MCF 10A (cell line): Measurements from ENCODE around the gene SLX4IP. TPM values are rescaled to one million over a fixed set of nuclear protein-coding genes. Genes with fewer than 3 reads are reported as not detected.

ENCODE experiments used
- BruUV-seq: library from RNA; stranded (reverse); fragments of 400-500 nt; replicated peaks from 2 replicates; lab custom pipeline; 2021; lab: Mats Ljungman, UMichigan
- CTCF ChIA-PET: fragments of 300-600 bp; sonication (Branson Sonifier 250); formaldehyde crosslinking; extraction: SDS; loops from one replicate; lab custom pipeline; 2021; ENCODE audit warnings: antibody characterized with exemption, inconsistent platforms; lab: Yijun Ruan, JAX
- POLR2A ChIA-PET: fragments of 300-600, 350-650 bp; sonication (Branson Sonifier 250); formaldehyde crosslinking; extraction: SDS; loops from one replicate; lab custom pipeline; 2020; ENCODE audit warnings: antibody characterized with exemption, inconsistent platforms; lab: Yijun Ruan, JAX
- DNase-seq: peaks from one replicate; pipeline ENCODE4 v3.0.0-alpha.2; 2018; ENCODE audit not compliant: unreplicated experiment
- H3K27ac Mint-ChIP-seq: one replicate; pipeline ENCODE4 v1.8.0; 2022; ENCODE audit warnings: mild to moderate bottlenecking, low read depth, mixed read lengths; ENCODE audit not compliant: unreplicated experiment
- H3K27me3 Mint-ChIP-seq: one replicate; pipeline ENCODE4 v1.8.0; 2022; ENCODE audit warnings: mixed read lengths; ENCODE audit not compliant: insufficient read depth, unreplicated experiment
- H3K36me3 Mint-ChIP-seq: one replicate; pipeline ENCODE4 v1.8.0; 2022; ENCODE audit warnings: mild to moderate bottlenecking, moderate library complexity, mixed read lengths; ENCODE audit not compliant: insufficient read depth, unreplicated experiment
- H3K4me1 Mint-ChIP-seq: one replicate; pipeline ENCODE4 v1.8.0; 2022; ENCODE audit warnings: mixed read lengths; ENCODE audit not compliant: insufficient read depth, unreplicated experiment
- H3K4me3 Mint-ChIP-seq: one replicate; pipeline ENCODE4 v1.8.0; 2022; ENCODE audit warnings: mild to moderate bottlenecking, moderate library complexity, mixed read lengths; ENCODE audit not compliant: unreplicated experiment
- H3K9me3 Mint-ChIP-seq: one replicate; pipeline ENCODE4 v1.8.0; 2022; ENCODE audit warnings: mixed read lengths; ENCODE audit not compliant: unreplicated experiment
- intact Hi-C: fragments of 100-400 bp; cut with micrococcal nuclease; formaldehyde crosslinking; loops from 2 replicates; pipeline ENCODE4 v1.14.1; 2022
- total RNA-seq: library from RNA; stranded (reverse); gene quantifications from 2 replicates; pipeline ENCODE4 v1.2.3, GENCODE V29; 2022
- TF ChIP-seq, protein P1 (sequence below): fragments of 200-600 bp; IDR thresholded peaks from one replicate; pipeline ENCODE4 v1.8.0; 2022; ENCODE audit warnings: antibody characterized with exemption, mild to moderate bottlenecking; ENCODE audit not compliant: unreplicated experiment

The SLX4IP gene
- total RNA-seq, 1 experiment from 2014 or later: 11.2 TPM

DNA sequence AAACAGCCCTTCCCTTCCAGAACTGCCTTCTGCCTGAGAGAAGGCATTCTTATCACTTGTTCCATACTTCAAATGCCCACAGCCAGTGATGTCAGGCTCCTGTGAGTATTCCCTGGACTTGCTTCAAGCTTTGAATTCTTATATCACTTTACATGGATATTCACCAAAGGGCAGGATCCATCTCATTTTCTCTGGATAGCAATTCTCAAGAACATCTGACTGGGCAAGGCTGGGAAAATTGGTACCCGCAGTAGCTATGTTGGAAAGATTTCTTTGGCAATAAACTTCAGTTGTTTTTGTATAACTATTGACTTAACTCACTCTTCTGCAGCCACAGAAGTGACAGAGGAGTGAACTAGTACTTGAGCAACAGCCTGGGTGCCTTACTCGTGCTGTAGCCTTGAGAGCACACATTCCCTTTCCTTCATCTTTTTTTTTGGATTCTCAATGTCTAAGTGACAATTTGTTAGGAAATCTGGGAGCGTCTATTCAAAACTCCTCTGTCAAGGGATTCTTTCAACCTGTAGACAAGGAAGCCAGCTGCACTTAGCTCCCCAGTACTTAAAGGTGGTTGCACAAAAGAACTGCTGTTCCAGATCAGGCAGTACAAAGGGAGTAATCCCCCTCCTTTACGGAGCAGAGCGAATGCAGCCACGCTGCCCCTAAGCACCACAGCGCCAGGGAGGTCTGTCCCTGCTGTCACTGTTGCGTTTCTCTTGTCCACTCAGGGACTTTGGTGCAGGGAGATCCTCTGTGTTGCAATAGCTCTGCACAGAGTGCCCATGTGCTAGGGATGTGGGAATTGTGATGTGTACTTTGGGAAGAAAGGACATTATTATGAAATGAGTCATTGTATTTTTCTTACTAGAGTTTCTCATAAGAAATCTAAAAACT is 169.1 kb downstream of the SLX4IP start:
- TF ChIP-seq, protein P1, sequence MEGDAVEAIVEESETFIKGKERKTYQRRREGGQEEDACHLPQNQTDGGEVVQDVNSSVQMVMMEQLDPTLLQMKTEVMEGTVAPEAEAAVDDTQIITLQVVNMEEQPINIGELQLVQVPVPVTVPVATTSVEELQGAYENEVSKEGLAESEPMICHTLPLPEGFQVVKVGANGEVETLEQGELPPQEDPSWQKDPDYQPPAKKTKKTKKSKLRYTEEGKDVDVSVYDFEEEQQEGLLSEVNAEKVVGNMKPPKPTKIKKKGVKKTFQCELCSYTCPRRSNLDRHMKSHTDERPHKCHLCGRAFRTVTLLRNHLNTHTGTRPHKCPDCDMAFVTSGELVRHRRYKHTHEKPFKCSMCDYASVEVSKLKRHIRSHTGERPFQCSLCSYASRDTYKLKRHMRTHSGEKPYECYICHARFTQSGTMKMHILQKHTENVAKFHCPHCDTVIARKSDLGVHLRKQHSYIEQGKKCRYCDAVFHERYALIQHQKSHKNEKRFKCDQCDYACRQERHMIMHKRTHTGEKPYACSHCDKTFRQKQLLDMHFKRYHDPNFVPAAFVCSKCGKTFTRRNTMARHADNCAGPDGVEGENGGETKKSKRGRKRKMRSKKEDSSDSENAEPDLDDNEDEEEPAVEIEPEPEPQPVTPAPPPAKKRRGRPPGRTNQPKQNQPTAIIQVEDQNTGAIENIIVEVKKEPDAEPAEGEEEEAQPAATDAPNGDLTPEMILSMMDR: no peak
- Mint-ChIP-seq H3K36me3 (peaks cover 7% of the 10 kb centered on the region), H3K4me3 (peak overlapping the region; percentile 47), H3K4me1 (peaks cover 20% of the 10 kb centered on the region), H3K27me3 (no peaks in the 10 kb centered on the region), H3K9me3 (no peaks in the 10 kb centered on the region), H3K27ac (peak overlapping the region; percentile 87)
- ChIA-PET POLR2A (interaction anchor here (0.6 to 12.2 kb wide), 25 partner anchors 9 to 1955 kb away, joined by 3 to 170 read pairs (median 4); partner anchors contain the start of genes JAG1, MKKS and SLX4IP), CTCF (interaction anchor here (0.6 to 3.8 kb wide), 19 partner anchors 10 to 940 kb away, joined by 3 to 19 read pairs (median 4); no protein-coding TSS in a partner anchor)
- DNase-seq: peak; percentile 94
- no TSS peak for BruUV-seq
- intact Hi-C loops: loop anchor here (2.0 kb wide), 1 partner anchor 67 kb away; no protein-coding TSS in a partner anchor

DNA sequence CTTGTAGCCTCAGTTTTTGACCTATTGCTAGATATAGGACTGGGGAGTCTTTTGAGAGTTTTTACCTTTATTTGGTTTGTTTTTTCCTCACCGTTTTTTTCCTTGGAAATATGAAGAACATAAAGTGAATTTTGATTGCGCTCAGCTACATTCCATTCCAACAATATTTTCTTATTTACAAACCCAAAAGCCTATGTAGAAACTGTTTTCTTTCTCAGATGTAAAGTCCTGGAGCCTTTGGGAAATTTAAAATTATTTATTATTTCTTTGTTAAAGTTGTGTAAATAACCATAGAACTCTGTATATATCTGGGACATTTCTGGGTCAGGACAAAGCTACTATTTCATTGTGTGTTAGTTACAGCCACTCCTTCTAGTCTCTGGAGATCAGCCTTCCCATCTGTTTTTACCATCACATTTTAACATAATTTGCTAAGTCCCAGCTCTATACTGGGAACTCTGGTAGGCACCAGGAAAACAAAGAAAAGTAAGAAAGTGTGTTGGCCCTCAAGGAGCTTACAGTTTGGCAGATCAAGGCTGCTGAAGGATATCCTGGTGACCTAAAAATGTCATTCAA is 169.8 kb downstream of the SLX4IP start:
- peak overlapping the region; percentile 47 for H3K4me3 Mint-ChIP-seq
- CTCF ChIA-PET: interaction anchor here (0.6 to 3.8 kb wide), 16 partner anchors 10 to 939 kb away, joined by 3 to 19 read pairs (median 5); no protein-coding TSS in a partner anchor
- POLR2A ChIA-PET: interaction anchor here (0.6 to 12.2 kb wide), 21 partner anchors 9 to 170 kb away, joined by 3 to 170 read pairs (median 4); partner anchors contain the start of genes JAG1, MKKS and SLX4IP
- no peak for DNase-seq
- H3K36me3 Mint-ChIP-seq: peaks cover 7% of the 10 kb centered on the region
- H3K4me1 Mint-ChIP-seq: peaks cover 20% of the 10 kb centered on the region
- BruUV-seq: TSS peak; percentile 30
- peak overlapping the region; percentile 87 for H3K27ac Mint-ChIP-seq
- intact Hi-C loops: loop anchor here (2.0 kb wide), 1 partner anchor 66 kb away; no protein-coding TSS in a partner anchor
- TF ChIP-seq, protein P1: no peak
- no peaks in the 10 kb centered on the region for H3K27me3 Mint-ChIP-seq
- no peaks in the 10 kb centered on the region for H3K9me3 Mint-ChIP-seq

DNA sequence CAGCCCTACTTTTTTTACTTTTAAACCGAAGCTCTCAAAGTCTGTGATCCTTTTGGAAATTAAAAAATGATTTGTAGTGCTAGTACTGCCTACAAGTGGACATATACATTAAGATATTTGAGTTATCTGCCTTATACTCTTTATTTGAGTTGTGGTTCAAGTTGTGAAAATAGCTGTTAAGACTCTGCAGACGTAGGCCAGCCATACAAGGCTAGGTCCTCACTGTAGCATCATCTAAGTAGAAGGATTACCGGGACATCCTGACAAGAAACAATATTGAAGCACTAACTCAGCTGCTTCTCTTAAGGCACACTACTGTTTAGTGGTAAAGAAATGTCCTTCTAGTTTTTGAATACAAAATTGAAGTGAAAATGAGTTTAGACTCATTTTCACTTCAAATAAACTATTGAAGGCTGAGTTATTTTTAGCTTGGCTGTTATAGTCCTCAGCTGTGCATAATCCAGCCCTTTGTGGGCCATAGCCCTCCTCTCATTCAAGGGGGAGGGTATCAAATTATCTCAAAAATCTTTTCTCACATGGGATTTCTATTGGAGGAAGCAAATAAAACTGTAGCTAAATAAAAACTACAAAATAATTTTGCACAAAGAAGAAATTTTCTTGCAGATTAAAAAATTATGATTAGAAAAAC is 170.6 kb downstream of the SLX4IP start:
- H3K4me1 Mint-ChIP-seq: peaks cover 20% of the 10 kb centered on the region
- peak overlapping the region; percentile 87 for H3K27ac Mint-ChIP-seq
- no TSS peak for BruUV-seq
- DNase-seq: no peak
- TF ChIP-seq, protein P1: no peak
- intact Hi-C loops: loop anchor here (2.0 kb wide), 1 partner anchor 65 kb away; no protein-coding TSS in a partner anchor
- peaks cover 7% of the 10 kb centered on the region for H3K36me3 Mint-ChIP-seq
- H3K4me3 Mint-ChIP-seq: no peak overlapping the region
- CTCF ChIA-PET: interaction anchor here (0.6 to 3.8 kb wide), 15 partner anchors 9 to 529 kb away, joined by 3 to 19 read pairs (median 5); no protein-coding TSS in a partner anchor
- POLR2A ChIA-PET: interaction anchor here (0.8 to 12.2 kb wide), 16 partner anchors 9 to 171 kb away, joined by 3 to 170 read pairs (median 7); partner anchors contain the start of genes JAG1, MKKS and SLX4IP
- no peaks in the 10 kb centered on the region for H3K9me3 Mint-ChIP-seq
- H3K27me3 Mint-ChIP-seq: no peaks in the 10 kb centered on the region
